PC-3 (cell line): ENCODE results near the gene TMC1. TPM values are rescaled to one million over a fixed set of nuclear protein-coding genes. Genes with fewer than 3 reads are reported as not detected.
A peak's percentile ranks its signal among the peaks of the same experiment; 100 is the strongest.

Experiments
- ATAC-seq: fragments of 200-7000 bp; cut with Tn5 transposase; 2 replicates; pipeline ENCODE4 v1.9.1; 2020; ENCODE audit warnings: mild to moderate bottlenecking, moderate library complexity
- BruUV-seq: library from RNA; stranded (reverse); fragments of 400-500 nt; replicated peaks from 2 replicates; lab custom pipeline; 2021; lab: Mats Ljungman, UMichigan
- CTCF ChIA-PET: fragments of 300-600 bp; sonication (Branson Sonifier 250); formaldehyde crosslinking; loops from one replicate; lab custom pipeline; 2022; ENCODE audit warnings: antibody characterized with exemption; lab: Charles Lee
- POLR2A ChIA-PET: fragments of 300-600 bp; sonication (Branson Sonifier 250); formaldehyde crosslinking; loops from one replicate; lab custom pipeline; 2022; ENCODE audit warnings: antibody characterized with exemption; ENCODE audit not compliant: unreplicated experiment; lab: Charles Lee
- DNase-seq: peaks from one replicate; pipeline ENCODE4 v3.0.0-alpha.2; 2015
- H2AFZ ChIP-seq: fragments of 300-600 bp; sonication (generic); 2 replicates; pipeline ENCODE4 v1.6.0; 2016; ENCODE audit warnings: antibody characterized with exemption, low read length
- H3F3A ChIP-seq: fragments of 300-600 bp; sonication (generic); one replicate; pipeline ENCODE4 v1.6.0; 2017; ENCODE audit warnings: antibody characterized with exemption, low read length, control low read depth, mild to moderate bottlenecking; ENCODE audit not compliant: unreplicated experiment
- H3K27ac ChIP-seq: fragments of 300-600 bp; sonication (generic); 2 replicates; pipeline ENCODE4 v1.5.1; 2016; ENCODE audit warnings: mild to moderate bottlenecking, low read length
- H3K27me3 ChIP-seq: fragments of 300-600 bp; sonication (generic); 2 replicates; pipeline ENCODE4 v1.6.1; 2016; ENCODE audit warnings: low read length, mixed read lengths
- H3K36me3 ChIP-seq: fragments of 300-600 bp; sonication (generic); 2 replicates; pipeline ENCODE4 v1.6.1; 2016; ENCODE audit warnings: low read depth, mixed run types, low read length, mixed read lengths
- H3K4me1 ChIP-seq: fragments of 300-600 bp; sonication (generic); 2 replicates; pipeline ENCODE4 v1.5.1; 2016; ENCODE audit warnings: low read length; ENCODE audit not compliant: insufficient read depth
- H3K4me2 ChIP-seq: fragments of 300-600 bp; sonication (generic); 2 replicates; pipeline ENCODE4 v1.6.0; 2016; ENCODE audit warnings: low read length
- H3K4me3 ChIP-seq: fragments of 300-600 bp; sonication (generic); 2 replicates; pipeline ENCODE4 v1.5.1; 2016; ENCODE audit warnings: mild to moderate bottlenecking, low read length, mixed read lengths
- H3K79me2 ChIP-seq: fragments of 300-600 bp; sonication (generic); 2 replicates; pipeline ENCODE4 v1.6.1; 2017; ENCODE audit warnings: low read length, mixed read lengths
- H3K9ac ChIP-seq: fragments of 300-600 bp; sonication (generic); 2 replicates; pipeline ENCODE4 v1.6.0; 2016; ENCODE audit warnings: mild to moderate bottlenecking, low read length
- H3K9me2 ChIP-seq: fragments of 300-600 bp; sonication (generic); replicated peaks from 2 replicates; pipeline ENCODE4 v1.6.1; 2016; ENCODE audit warnings: mixed run types, low read length, mixed read lengths
- H3K9me3 ChIP-seq: fragments of 300-600 bp; sonication (generic); 2 replicates; pipeline ENCODE4 v1.6.1; 2016; ENCODE audit warnings: low read length, mixed read lengths
- H4K20me1 ChIP-seq: fragments of 300-600 bp; sonication (generic); 2 replicates; pipeline ENCODE4 v1.6.1; 2016; ENCODE audit warnings: low read length, mixed read lengths
- CTCF ChIP-seq: fragments of 300-600 bp; sonication (generic); conservative IDR thresholded peaks from 2 replicates; pipeline ENCODE4 v1.5.1; 2017; ENCODE audit warnings: antibody characterized with exemption, low read depth, mild to moderate bottlenecking, low read length
- EZH2 ChIP-seq: fragments of 300-600 bp; sonication (generic); IDR thresholded peaks from one replicate; pipeline ENCODE4 v1.6.1; 2017; ENCODE audit warnings: antibody characterized with exemption, mild to moderate bottlenecking, low read length; ENCODE audit not compliant: unreplicated experiment
- EZH2phosphoT487 ChIP-seq: fragments of 300-600 bp; sonication (generic); IDR thresholded peaks from 2 replicates; pipeline ENCODE4 v1.6.1; 2018; ENCODE audit warnings: mild to moderate bottlenecking, antibody characterized with exemption, low read length, borderline replicate concordance
- intact Hi-C: fragments of 100-400 bp; cut with micrococcal nuclease; formaldehyde crosslinking; loops from 2 replicates; pipeline ENCODE4 v1.9.0; 2023
- total RNA-seq: library from RNA; depleted of rRNA; stranded (reverse); fragments of >200 nt; gene quantifications from 2 replicates; pipeline ENCODE4 v1.2.3, GENCODE V29; 2014

The TMC1 gene
- total RNA-seq, 1 experiment from 2014 or later, result 0.15 TPM

GRCh38 chr9:72551306-72551705 is 29.9 kb downstream of the TMC1 start:
- intact Hi-C loops, result loop anchor here (5.0 kb wide), 1 partner anchor 41 kb away; no protein-coding TSS in a partner anchor
- ChIA-PET POLR2A (no interaction called here), CTCF (no interaction called here)
- Histone ChIP-seq H3K36me3 (no peaks in the 10 kb centered on the region), H3F3A (peaks cover 3% of the 10 kb centered on the region), H3K4me3 (no peak overlapping the region), H3K79me2 (no peaks in the 10 kb centered on the region), H3K27me3 (no peaks in the 10 kb centered on the region), H3K9me2 (no peaks in the 10 kb centered on the region), H3K27ac (no peak overlapping the region), H3K9me3 (no peaks in the 10 kb centered on the region), H3K9ac (no peak overlapping the region), H3K4me1 (peaks cover 11% of the 10 kb centered on the region), H4K20me1 (no peaks in the 10 kb centered on the region), H2AFZ (no peak overlapping the region), H3K4me2 (no peak overlapping the region)
- no TSS peak for BruUV-seq
- DNase-seq, result no peak
- TF ChIP-seq CTCF, result no peak
- no peak for TF ChIP-seq EZH2
- no peak for TF ChIP-seq EZH2phosphoT487
- ATAC-seq, result no peak

- Histone ChIP-seq H3K9me3 (no peaks in the 10 kb centered on the region), H3K4me2 (no peak overlapping the region), H3K9ac (no peak overlapping the region), H3K4me3 (no peak overlapping the region), H3F3A (peaks cover 3% of the 10 kb centered on the region), H3K79me2 (no peaks in the 10 kb centered on the region), H3K27me3 (no peaks in the 10 kb centered on the region), H4K20me1 (no peaks in the 10 kb centered on the region), H3K36me3 (no peaks in the 10 kb centered on the region), H3K4me1 (peaks cover 19% of the 10 kb centered on the region), H2AFZ (no peak overlapping the region), H3K9me2 (no peaks in the 10 kb centered on the region), H3K27ac (no peak overlapping the region)
- DNase-seq (no peak), ATAC-seq (no peak)
- intact Hi-C loops, result loop anchor here (5.0 kb wide), 1 partner anchor 40 kb away; no protein-coding TSS in a partner anchor
- ChIA-PET CTCF (no interaction called here), POLR2A (no interaction called here)
- TF ChIP-seq EZH2 (no peak), EZH2phosphoT487 (no peak), CTCF (no peak)
- no TSS peak for BruUV-seq
Measured at GRCh38 chr9:72552356-72552755, 30.9 kb downstream of the TMC1 start.

GRCh38 chr9:72554221-72554641 is 32.8 kb downstream of the TMC1 start:
- Histone ChIP-seq H3K9ac (no peak overlapping the region), H4K20me1 (no peaks in the 10 kb centered on the region), H3K4me2 (peak overlapping the region; percentile 70), H3K79me2 (no peaks in the 10 kb centered on the region), H3K4me1 (peaks cover 31% of the 10 kb centered on the region), H2AFZ (peak overlapping the region; percentile 72), H3K27me3 (no peaks in the 10 kb centered on the region), H3K9me2 (no peaks in the 10 kb centered on the region), H3K4me3 (no peak overlapping the region), H3K36me3 (no peaks in the 10 kb centered on the region), H3K9me3 (no peaks in the 10 kb centered on the region), H3F3A (peaks cover 3% of the 10 kb centered on the region), H3K27ac (peak overlapping the region; percentile 40)
- DNase-seq, result peak; percentile 68
- peak; percentile 66 for ATAC-seq
- BruUV-seq, result no TSS peak
- ChIA-PET CTCF (no interaction called here), POLR2A (interaction anchor here (0.7 kb wide), 2 partner anchors 23 to 190 kb away, joined by 5 to 7 read pairs; no protein-coding TSS in a partner anchor)
- TF ChIP-seq EZH2phosphoT487 (no peak), CTCF (no peak)
- intact Hi-C loops, result loop anchor here (2.0 to 5.0 kb wide), 2 partner anchors 23 to 38 kb away; no protein-coding TSS in a partner anchor
